Body of pancreas (tissue), 4 donors: ENCODE data around the gene MPP3. TPM values are rescaled to one million over a fixed set of nuclear protein-coding genes. Genes with fewer than 3 reads are reported as not detected.

ENCODE experiments used
- ATAC-seq: fragments of 150-250 bp; one replicate; pipeline ENCODE4 v1.9.1; 2016
- DNase-seq, 4 donors: peaks; one replicate each; pipeline ENCODE4 v3.0.0-alpha.2; 2019
- H3K27ac ChIP-seq, 4 donors: fragments of 200-600 bp; sonication (generic); 1 replicate in 3 of 4; 2 replicates in 1 of 4; pipeline versions ENCODE4 v1.5.1 to v1.6.1; 2016 to 2019; ENCODE audit warnings: mild to moderate bottlenecking in 1 of 4, mixed read lengths in 1 of 4, moderate library complexity in 1 of 4
- H3K27me3 ChIP-seq, 2 donors: fragments of 200-600 bp; sonication (generic); one replicate each; pipeline ENCODE4 v1.6.0; 2016; ENCODE audit warnings: mild to moderate bottlenecking in 1 of 2
- H3K36me3 ChIP-seq, 2 donors: fragments of 200-600 bp; sonication (generic); replicated peaks in 1 of 2; 2 replicates each; pipeline ENCODE4 v1.5.1; 2016; ENCODE audit warnings: low read depth in 2 of 2; ENCODE audit not compliant: insufficient read depth in 1 of 2
- H3K4me1 ChIP-seq: fragments of 200-600 bp; sonication (generic); one replicate; pipeline ENCODE4 v1.6.0; 2016
- H3K4me3 ChIP-seq, 2 donors: fragments of 200-600 bp; sonication (generic); 1 replicate in 1 of 2; 2 replicates in 1 of 2; pipeline ENCODE4 v1.5.1; 2016 to 2019
- H3K9me3 ChIP-seq, 3 donors: fragments of 200-600 bp; sonication (generic); 1 replicate in 2 of 3; 2 replicates in 1 of 3; pipeline ENCODE4 v1.5.1; 2016
- CTCF ChIP-seq, 7 experiments: fragments of 450-650 bp in 4 of 7; fragments of 200-600 bp in 3 of 7; sonication (generic) in 3 of 7; IDR thresholded peaks; one replicate each; pipeline ENCODE4 v1.5.1; 2016 to 2019; ENCODE audit warnings: antibody characterized with exemption in 7 of 7
- POLR2A ChIP-seq, 3 donors: fragments of 450-650 bp; IDR thresholded peaks; one replicate each; pipeline ENCODE4 v1.6.1; 2016; ENCODE audit warnings: antibody characterized with exemption in 3 of 3, mild to moderate bottlenecking in 2 of 3
- WGBS, 2 donors: methylation state at CpG; one replicate each; pipeline ENCODE4 v1.1.5; 2017; 5-methylcytosine and 5-hydroxymethylcytosine counted together
- intact Hi-C: fragments of 100-400 bp; cut with DNase I; formaldehyde crosslinking; loops from one replicate; pipeline ENCODE4 v1.15.1; 2023
- total RNA-seq, 2 donors: library from RNA; depleted of rRNA; stranded (reverse); fragments of >200 nt; gene quantifications; one replicate each; pipeline ENCODE4 v1.1.0, GENCODE V29; 2016

The MPP3 gene
- total RNA-seq, 2 donors from 2014 or later: 20.2 to 22.4 TPM

GRCh38 chr17:43823350-43824084 lies 9.4 kb downstream of the MPP3 start:
- Histone ChIP-seq H3K27me3 (no peaks in the 10 kb centered on the region), H3K4me3 (no peak overlapping the region), H3K27ac (peak overlapping the region in 1 of 4 donors; percentile 39), H3K36me3 (no peaks in the 10 kb centered on the region), H3K4me1 (no peaks in the 10 kb centered on the region), H3K9me3 (no peaks in the 10 kb centered on the region)
- peak in 1 of 4 donors; percentile 33 for DNase-seq
- peak; percentile 30 for ATAC-seq
- 70 to 74% methylated on average over 10 of the region's 10 CpGs for WGBS, 2 donors
- TF ChIP-seq CTCF (IDR thresholded peaks at IDR 0.05) (no peak), POLR2A (IDR thresholded peaks at IDR 0.05) (no peak)
- intact Hi-C loops: no loop called here

GRCh38 chr17:43822570-43823190 lies 10.3 kb downstream of the MPP3 start:
- TF ChIP-seq CTCF (IDR thresholded peaks at IDR 0.05) (no peak), POLR2A (IDR thresholded peaks at IDR 0.05) (no peak)
- no peak for DNase-seq
- H3K36me3 ChIP-seq: no peaks in the 10 kb centered on the region
- no peak overlapping the region for H3K4me3 ChIP-seq
- intact Hi-C loops: no loop called here
- no peak overlapping the region for H3K27ac ChIP-seq
- WGBS, 2 donors: 86 to 91% methylated on average over 5 of the region's 5 CpGs
- ATAC-seq: no peak
- no peaks in the 10 kb centered on the region for H3K27me3 ChIP-seq
- no peaks in the 10 kb centered on the region for H3K4me1 ChIP-seq
- H3K9me3 ChIP-seq: no peaks in the 10 kb centered on the region

- Histone ChIP-seq H3K4me1 (no peaks in the 10 kb centered on the region), H3K36me3 (no peaks in the 10 kb centered on the region), H3K27ac (no peak overlapping the region), H3K9me3 (no peaks in the 10 kb centered on the region), H3K27me3 (no peaks in the 10 kb centered on the region), H3K4me3 (no peak overlapping the region)
- 88 to 89% methylated on average over 13 to 14 of the region's 14 CpGs for WGBS, 2 donors
- DNase-seq (no peak), ATAC-seq (no peak)
- intact Hi-C loops: no loop called here
- TF ChIP-seq POLR2A (IDR thresholded peaks at IDR 0.05) (no peak), CTCF (IDR thresholded peaks at IDR 0.05) (no peak)
These were observed 12.2 kb downstream of the MPP3 start for GRCh38 chr17:43820759-43821158.

- H3K9me3 ChIP-seq: no peaks in the 10 kb centered on the region
- no peaks in the 10 kb centered on the region for H3K27me3 ChIP-seq
- intact Hi-C loops: no loop called here
- TF ChIP-seq POLR2A (IDR thresholded peaks at IDR 0.05): no peak
- TF ChIP-seq CTCF (IDR thresholded peaks at IDR 0.05): no peak
- H3K4me3 ChIP-seq: no peak overlapping the region
- H3K36me3 ChIP-seq: no peaks in the 10 kb centered on the region
- H3K27ac ChIP-seq: no peak overlapping the region
- DNase-seq (no peak), ATAC-seq (no peak)
- 86 to 89% methylated on average over 4 to 5 of the region's 5 CpGs for WGBS, 2 donors
- no peaks in the 10 kb centered on the region for H3K4me1 ChIP-seq
These were observed 14.0 kb downstream of the MPP3 start for GRCh38 chr17:43818966-43819365.
